Bone marrow (tissue), 2 donors: ENCODE results near the gene BLOC1S4.
"Not testable (repeated sequence)": the region's sequence is repeated elsewhere in the genome, so short reads cannot be mapped to it uniquely, and the experiment has no call there.

Experiments
- DNase-seq, 2 donors: peaks; one replicate each; lab custom pipeline; 2025; lab: John Stamatoyannopoulos, UW

Gene BLOC1S4

GRCh38 chr4:6742507-6742906 is 26.5 kb downstream of the BLOC1S4 start:
- DNase-seq, result no peak

DNA sequence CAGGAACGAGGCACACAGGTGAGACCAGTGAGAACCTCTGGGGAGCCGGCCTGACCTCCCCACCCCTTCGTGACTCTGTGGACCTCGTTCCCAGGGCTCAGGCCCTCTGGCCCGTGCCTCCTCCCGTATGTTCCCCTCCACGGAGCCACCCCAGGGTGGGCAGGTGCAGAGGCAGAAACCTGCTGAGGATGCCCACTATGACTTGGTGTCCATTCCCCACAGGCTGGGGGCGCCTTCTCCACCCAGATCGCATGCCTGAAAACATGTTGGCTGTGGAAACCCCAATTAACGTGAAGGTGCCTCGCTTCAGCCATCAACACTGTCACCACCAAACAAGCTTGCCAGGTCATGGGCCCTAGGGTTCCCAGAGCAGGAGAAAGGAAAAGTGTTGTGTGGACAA is 27.0 kb downstream of the BLOC1S4 start:
- DNase-seq, result no peak

- no peak for DNase-seq
Measured at GRCh38 chr4:6746721-6747293, 30.8 kb downstream of the BLOC1S4 start.

DNA sequence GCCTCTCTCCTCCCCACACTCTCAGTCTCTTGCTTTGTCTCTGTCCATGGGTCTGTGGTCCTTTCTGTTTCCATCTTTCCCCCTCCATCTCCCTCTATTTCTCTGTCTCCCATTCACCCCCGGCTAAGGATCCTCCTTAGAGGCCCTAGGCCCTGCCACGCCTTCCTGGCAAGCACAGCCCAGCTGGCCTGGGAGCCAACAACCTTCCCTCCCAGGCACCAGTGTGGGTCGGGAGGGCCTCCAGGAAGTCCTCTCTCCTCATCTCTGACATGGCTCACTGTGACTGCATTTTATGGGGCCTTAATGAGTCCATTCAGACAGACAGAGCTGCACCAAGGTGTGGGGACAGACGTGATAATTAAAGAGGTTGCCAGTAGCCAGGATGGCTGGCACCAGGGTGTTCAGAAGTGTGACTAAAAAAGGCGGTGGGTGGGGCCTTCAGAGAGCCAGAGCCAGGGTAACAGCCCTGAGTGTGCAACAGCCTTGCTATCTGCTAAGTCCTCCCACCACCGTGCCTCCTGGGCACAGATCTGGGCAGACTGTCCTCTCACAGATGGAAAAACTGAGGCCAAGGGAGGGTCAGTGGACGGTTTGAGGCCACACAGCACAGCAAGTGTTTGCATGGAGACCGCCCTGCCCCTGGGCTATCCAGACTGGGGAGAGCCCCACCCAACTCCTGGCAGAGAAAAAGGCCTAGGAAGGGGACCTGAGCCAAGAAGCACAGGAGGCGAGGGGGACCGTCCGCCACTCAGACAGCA is 31.5 kb downstream of the BLOC1S4 start:
- no peak for DNase-seq

- no peak for DNase-seq
Measured at GRCh38 chr4:6748286-6748685, 32.3 kb downstream of the BLOC1S4 start.

- DNase-seq, result no peak
Measured at GRCh38 chr4:6749340-6750171, 33.6 kb downstream of the BLOC1S4 start.

- DNase-seq, result no peak
Measured at GRCh38 chr4:6750286-6751221, 34.6 kb downstream of the BLOC1S4 start.

DNA sequence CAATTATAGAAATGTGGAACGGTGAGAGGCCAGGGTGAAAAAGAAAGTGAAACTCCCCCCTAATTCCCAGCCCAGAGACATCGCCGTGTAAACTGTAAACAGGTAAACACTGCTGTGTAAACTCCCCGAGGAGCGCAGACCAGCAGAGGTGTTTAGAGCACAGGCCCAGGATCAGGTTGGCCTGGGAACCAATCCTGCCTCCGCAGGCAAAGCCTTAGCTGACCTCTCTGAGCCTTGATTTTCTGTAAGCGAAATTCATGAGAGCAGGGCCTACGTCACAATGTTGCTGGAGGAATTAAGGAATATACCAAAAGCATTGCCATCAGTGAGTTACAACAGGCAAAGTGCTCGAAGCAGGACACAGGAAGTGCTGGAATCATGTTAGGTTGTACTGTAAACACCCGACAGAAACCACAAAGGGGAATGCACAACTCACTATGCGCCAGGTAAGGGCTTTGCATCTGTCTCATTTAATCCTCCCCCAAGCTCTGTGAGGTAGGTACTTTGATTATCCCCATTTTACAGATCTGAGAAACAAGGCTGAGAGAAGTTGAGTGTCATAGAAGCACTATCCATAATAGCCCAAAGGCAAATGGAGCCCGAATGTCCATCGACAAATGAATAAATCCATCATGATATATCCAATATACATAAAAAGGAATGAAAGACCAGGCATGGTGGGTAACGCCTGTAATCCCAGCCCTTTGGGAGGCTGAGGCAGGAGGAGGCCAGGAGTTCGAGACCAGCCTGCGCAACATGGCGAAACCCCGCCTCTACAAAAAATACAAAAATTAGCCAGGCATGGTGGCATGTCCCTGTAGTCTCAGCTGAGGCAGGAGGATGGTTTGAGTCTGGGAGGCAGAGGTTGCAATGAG is 35.9 kb downstream of the BLOC1S4 start:
- DNase-seq, result no peak

GRCh38 chr4:6752486-6752829 is 36.5 kb downstream of the BLOC1S4 start:
- DNase-seq, result peak in 1 of 2 donors; percentile 46

GRCh38 chr4:6753103-6753560 is 37.2 kb downstream of the BLOC1S4 start:
- DNase-seq, result no peak

GRCh38 chr4:6753891-6754290 is 37.9 kb downstream of the BLOC1S4 start:
- no peak for DNase-seq

- DNase-seq, result no peak
Measured at GRCh38 chr4:6754481-6755087, 38.6 kb downstream of the BLOC1S4 start.

DNA sequence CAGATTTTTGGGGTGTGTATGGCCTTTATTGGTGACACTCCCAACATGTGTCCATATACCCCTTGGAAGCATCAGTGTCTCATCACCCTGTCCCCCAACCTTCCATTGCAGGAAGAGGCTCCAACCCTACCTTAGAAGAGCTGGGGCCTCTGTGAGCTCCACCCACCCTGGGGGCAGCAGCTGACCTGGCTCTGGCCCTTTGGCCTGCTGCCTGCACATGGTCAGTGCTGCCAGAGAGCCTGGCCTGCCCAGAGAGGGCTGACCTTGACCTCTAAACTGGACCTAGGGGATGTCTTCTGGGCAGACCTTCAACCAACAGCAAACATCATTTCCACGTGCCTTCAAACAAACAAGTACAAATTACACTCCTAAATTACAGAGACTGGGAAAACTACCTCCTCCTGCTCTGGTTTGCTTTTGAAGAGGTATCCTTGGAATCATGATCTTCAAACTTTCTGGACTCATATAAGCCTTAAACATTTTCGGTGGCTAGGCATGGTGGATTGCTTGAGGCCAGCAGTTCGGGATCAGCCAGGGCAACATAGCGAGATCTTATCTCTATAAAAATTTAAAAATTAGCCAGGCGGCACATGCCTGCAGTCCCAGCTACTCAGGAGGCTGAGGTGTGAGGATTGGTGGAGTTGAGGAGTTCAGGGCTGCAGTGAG is 39.2 kb downstream of the BLOC1S4 start:
- DNase-seq, result no peak

- not testable (repeated sequence) for DNase-seq
Measured at GRCh38 chr4:6756345-6756744, 40.4 kb downstream of the BLOC1S4 start.

- no peak for DNase-seq
Measured at GRCh38 chr4:6758728-6759127, 42.8 kb downstream of the BLOC1S4 start.

- no peak for DNase-seq
Measured at GRCh38 chr4:6760865-6761264, 44.9 kb downstream of the BLOC1S4 start.

DNA sequence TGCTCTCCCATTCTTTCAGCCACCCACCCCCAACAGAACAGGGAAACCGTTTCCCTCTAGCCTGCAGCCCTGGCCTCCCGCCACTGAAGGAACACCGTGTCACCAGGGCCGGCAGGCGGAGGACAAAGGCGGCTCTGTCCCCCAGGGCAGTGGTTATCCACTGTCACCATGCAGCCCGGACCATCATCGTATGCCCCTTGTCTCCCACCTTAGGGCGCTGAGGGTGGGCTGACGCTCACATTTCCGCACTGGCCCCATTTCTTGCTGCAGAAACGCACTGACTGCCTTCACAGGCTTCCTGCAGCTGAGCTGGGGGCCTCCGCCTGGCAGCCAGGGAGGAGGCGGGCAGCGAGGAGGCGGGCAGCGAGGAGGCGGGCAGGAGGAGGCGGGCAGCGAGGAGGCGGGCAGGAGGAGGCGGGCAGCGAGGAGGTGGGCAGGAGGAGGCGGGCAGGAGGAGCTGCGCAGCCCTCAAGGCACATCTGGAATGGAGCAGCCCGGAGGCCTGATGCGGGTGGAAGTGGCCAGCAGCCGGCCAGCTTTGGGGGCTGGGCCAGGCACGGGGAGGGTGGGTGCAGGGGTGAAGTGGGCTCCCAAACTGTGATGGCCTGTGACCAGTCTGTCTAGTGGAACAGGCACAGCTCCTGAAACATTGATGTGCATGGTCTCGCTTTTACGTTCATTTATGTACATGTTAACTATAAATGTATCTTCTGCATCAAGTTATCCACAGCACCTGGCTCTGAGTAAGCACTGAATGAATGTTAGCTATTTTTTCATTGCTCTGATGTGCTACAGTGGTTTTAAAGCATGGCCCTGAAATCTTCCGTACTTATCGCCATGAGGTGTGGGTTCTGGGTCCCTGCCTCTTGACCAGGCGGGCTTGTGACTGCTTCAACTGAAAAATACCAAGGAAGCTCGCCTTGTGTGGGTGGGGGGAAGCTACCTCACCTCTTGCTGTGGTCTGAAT is 46.0 kb downstream of the BLOC1S4 start:
- peak in 1 of 2 donors; percentile 20 for DNase-seq

GRCh38 chr4:6763330-6763851 is 47.4 kb downstream of the BLOC1S4 start:
- no peak for DNase-seq
